HL-60 (cell line): Measurements from ENCODE around the gene LGALS9.

ENCODE experiments used
- CTCF ChIP-seq: IDR thresholded peaks from one replicate; pipeline ENCODE4 v1.5.1; 2011; ENCODE audit warnings: low read length, control low read depth, inconsistent platforms; ENCODE audit not compliant: insufficient read depth
- GABPA ChIP-seq: IDR thresholded peaks from 2 replicates; pipeline ENCODE4 v1.6.1; 2012; ENCODE audit warnings: low read depth
- POLR2AphosphoS5 ChIP-seq: IDR thresholded peaks from 2 replicates; pipeline ENCODE4 v1.6.1; 2012; ENCODE audit warnings: low read depth
- REST ChIP-seq: IDR thresholded peaks from 2 replicates; pipeline ENCODE4 v1.6.1; 2012; ENCODE audit warnings: low read depth; ENCODE audit not compliant: insufficient replicate concordance

- TF ChIP-seq REST, result no peak
- TF ChIP-seq CTCF, result no peak
- no peak for TF ChIP-seq POLR2AphosphoS5
- TF ChIP-seq GABPA, result no peak
These were observed 17.6 kb upstream of the LGALS9 start for GRCh38 chr17:27613433-27613832.
